ENCODE results near the gene LYRM2. TPM values are rescaled to one million over a fixed set of nuclear protein-coding genes. Genes with fewer than 3 reads are reported as not detected.

Gene LYRM2
- total and polyA plus RNA-seq, 9 of the 15 experiments (the other 6 are each of a cell fraction or from before 2014, with no cell fraction given) = 13.9 to 115 (median 42.9) TPM

DNA sequence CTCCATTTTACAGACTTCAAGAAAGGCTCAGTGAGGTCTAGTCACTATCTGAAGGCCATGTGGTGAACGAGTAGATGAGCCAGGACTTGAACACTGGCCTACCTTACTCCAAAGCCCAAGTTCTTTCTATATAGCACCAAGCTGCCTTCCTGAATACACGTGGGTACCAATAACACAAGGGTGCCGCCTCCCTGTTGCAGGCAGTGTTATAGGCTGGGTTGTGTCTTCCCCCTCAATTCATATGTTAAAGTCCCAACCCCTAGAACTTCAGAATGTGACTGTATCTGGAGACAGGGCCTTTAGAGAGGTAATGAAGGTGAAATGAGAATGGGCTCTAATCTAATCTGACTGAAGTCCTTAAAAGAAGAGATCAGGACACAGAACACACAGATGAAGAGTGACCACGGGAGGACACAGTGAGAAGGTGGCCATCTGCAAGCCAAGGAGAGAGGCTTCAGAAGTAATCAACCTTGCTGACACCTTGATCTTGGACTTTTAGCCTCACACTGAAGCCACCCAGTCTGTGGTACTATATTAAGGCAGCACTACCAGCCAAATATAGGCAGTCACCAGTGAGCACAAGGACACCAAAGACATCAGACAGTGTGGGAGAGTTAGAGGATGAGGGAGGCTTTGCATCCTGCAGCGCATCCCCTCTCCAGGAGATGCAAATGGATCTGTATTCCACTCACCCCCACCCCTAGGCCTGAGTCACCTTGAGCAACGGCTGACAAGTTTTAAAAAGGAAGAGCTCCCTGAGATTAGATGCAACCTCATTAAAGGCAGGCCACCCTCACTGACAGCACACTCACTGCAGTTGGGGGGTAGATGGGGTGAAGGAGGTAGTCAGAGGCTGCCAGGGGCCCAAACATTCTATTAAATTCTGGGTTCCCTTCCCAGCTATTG, 40.9 kb upstream of the LYRM2 start:
- WGBS (ENCODE audit: insufficient coverage, low coverage, missing lambda C conversion rate) = 91% methylated on average over 6 of the region's 6 CpGs
- DNase-seq (ENCODE audit: extremely low read depth in 1 of 4, low spot score in 3 of 4) (no peak), ATAC-seq (no peak), FAIRE-seq (no peak)
- H3K9me3 ChIP-seq (replicated peaks; ENCODE audit: control insufficient read depth, insufficient read depth, low read depth, low read length) = no peaks in the 10 kb centered on the region
- ChIA-PET POLR2A (interaction anchor here (0.7 to 0.9 kb wide), 2 partner anchors 8 to 19 kb away, joined by 3 to 7 read pairs; no protein-coding TSS in a partner anchor), CTCF (ENCODE audit: low intra/inter-chr PET ratio) (no interaction called here)
- BruUV-seq (replicated peaks) = no TSS peak
- intact Hi-C loops (cut with micrococcal nuclease) (no loop called here), in situ Hi-C loops (cut with MboI) (no loop called here)
- H4K20me1 ChIP-seq (replicated peaks; ENCODE audit: control insufficient read depth, insufficient read depth, low read length) = no peaks in the 10 kb centered on the region; the same call in 1 of the 2 replicates
- H3K4me3 ChIP-seq = no peak overlapping the region
- no peaks in the 10 kb centered on the region; the same call in 2 of the 3 replicates for H3K79me2 ChIP-seq (ENCODE audit: control insufficient read depth, insufficient read depth, low read length)
- no peak overlapping the region for H3K27ac ChIP-seq (ENCODE audit: extremely low read depth, low read depth, low read length)
- no peak overlapping the region for H3K4me2 ChIP-seq (ENCODE audit: insufficient read depth, low read length)
- no peak overlapping the region for H3K9ac ChIP-seq (ENCODE audit: insufficient read depth in 1 of 2, low read depth in 2 of 2, low read length in 2 of 2)
- no peak for TF ChIP-seq MTA1 (IDR thresholded peaks at IDR 0.05; ENCODE audit: borderline replicate concordance)
- TF ChIP-seq NFIC (IDR thresholded peaks at IDR 0.05) = no peak
- no peak for TF ChIP-seq NCOR1 (IDR thresholded peaks at IDR 0.05)
- TF ChIP-seq CBX8 (IDR thresholded peaks at IDR 0.05; ENCODE audit: borderline replicate concordance, extremely low read depth, low read depth, low read length, poor library complexity, severe bottlenecking) = no peak
- no peak for TF ChIP-seq RREB1 (CRISPR knock-in tag; IDR thresholded peaks at IDR 0.05)
- no peak for TF ChIP-seq PYGO2 (tag; IDR thresholded peaks at IDR 0.05)
- no peak for TF ChIP-seq ZNF24 (IDR thresholded peaks at IDR 0.05)
- TF ChIP-seq PATZ1 (CRISPR knock-in tag; IDR thresholded peaks at IDR 0.05; ENCODE audit: borderline replicate concordance) = no peak
- no peak for TF ChIP-seq OTX1 (CRISPR knock-in tag; IDR thresholded peaks at IDR 0.05)
- no peak for TF ChIP-seq MAZ (CRISPR knock-in tag; conservative IDR thresholded peaks at IDR 0.05 in 1 of 2, IDR thresholded peaks at IDR 0.05 in 1 of 2)
- no peak for TF ChIP-seq PHB2 (IDR thresholded peaks at IDR 0.05; ENCODE audit: low read depth)
- H3K27me3 ChIP-seq (ENCODE audit: control insufficient read depth in 2 of 2, insufficient read depth in 2 of 2, low read length in 2 of 2) = no peaks in the 10 kb centered on the region
- no peaks in the 10 kb centered on the region for H3K4me1 ChIP-seq (replicated peaks in 1 of 2; ENCODE audit: control insufficient read depth in 2 of 2, insufficient read depth in 2 of 2, low read length in 2 of 2)
- no peak overlapping the region for H2AFZ ChIP-seq (ENCODE audit: low read depth, low read length)
- peaks cover 95% of the 10 kb centered on the region for H3K36me3 ChIP-seq (ENCODE audit: control insufficient read depth, insufficient read depth, low read length)
- H3K9me1 ChIP-seq (ENCODE audit: control insufficient read depth, insufficient read depth, low read length) = no peaks in the 10 kb centered on the region

Data from K562 (cell line).